Lung (tissue), 12 donors: ENCODE data around the gene ODAD4. TPM values are rescaled to one million over a fixed set of nuclear protein-coding genes. Genes with fewer than 3 reads are reported as not detected.

Source experiments
- ATAC-seq: fragments of 200-7000 bp; cut with Tn5 transposase; one replicate; pipeline ENCODE4 v1.9.1; 2020; ENCODE audit warnings: moderate number of reproducible peaks; ENCODE audit not compliant: insufficient read depth, low FRiP score
- DNase-seq, 3 donors: peaks; one replicate each; pipeline ENCODE4 v3.0.0-alpha.2; 2013 to 2017
- H3K27ac ChIP-seq, 2 donors: one replicate each; pipeline ENCODE4 v1.5.1; 2013; ENCODE audit warnings: mild to moderate bottlenecking in 2 of 2, moderate library complexity in 2 of 2, control low read depth in 1 of 2, inconsistent platforms in 1 of 2, low read depth in 1 of 2, low read length in 1 of 2
- H3K27me3 ChIP-seq, 3 donors: one replicate each; pipeline ENCODE4 v1.5.1; 2013; ENCODE audit warnings: low read length in 2 of 3; ENCODE audit not compliant: control insufficient read depth in 3 of 3, insufficient read depth in 3 of 3
- H3K36me3 ChIP-seq, 4 donors: one replicate each; pipeline ENCODE4 v1.5.1; 2013; ENCODE audit warnings: low read length in 4 of 4, mild to moderate bottlenecking in 1 of 4, moderate library complexity in 1 of 4; ENCODE audit not compliant: control insufficient read depth in 4 of 4, insufficient read depth in 4 of 4
- H3K4me1 ChIP-seq, 5 donors: one replicate each; pipeline ENCODE4 v1.5.1; 2013; ENCODE audit warnings: low read length in 5 of 5, mild to moderate bottlenecking in 2 of 5, moderate library complexity in 1 of 5; ENCODE audit not compliant: control insufficient read depth in 5 of 5, insufficient read depth in 5 of 5
- H3K4me3 ChIP-seq: one replicate; pipeline ENCODE4 v1.5.1; 2013; ENCODE audit warnings: mild to moderate bottlenecking, control low read depth, moderate library complexity
- H3K9ac ChIP-seq, 2 donors: one replicate each; pipeline ENCODE4 v1.5.1; 2013; ENCODE audit warnings: low read length in 2 of 2, control low read depth in 1 of 2; ENCODE audit not compliant: insufficient read depth in 1 of 2
- H3K9me3 ChIP-seq, 4 donors: one replicate each; pipeline ENCODE4 v1.5.1; 2013; ENCODE audit warnings: low read length in 3 of 4, mild to moderate bottlenecking in 1 of 4, moderate library complexity in 1 of 4; ENCODE audit not compliant: control insufficient read depth in 4 of 4, insufficient read depth in 3 of 4
- WGBS, 2 donors: extraction: QIAGEN DNeasy Blood & Tissue Kit; methylation state at CpG; one replicate each; pipeline ENCODE4 v1.1.7; 2013; 5-methylcytosine and 5-hydroxymethylcytosine counted together
- polyA plus RNA-seq, 2 donors: library from polyadenylated mRNA; stranded (reverse); fragments of 200-250 nt; gene quantifications; one replicate each; pipeline ENCODE4 v1.2.1, GENCODE V29; 2013
- total RNA-seq, 2 donors: library from RNA; depleted of rRNA in 1 of 2; stranded (reverse); fragments of >200 nt in 1 of 2; gene quantifications; one replicate each; pipeline ENCODE4 v1.2.1, GENCODE V29; 2014 to 2021
- TF ChIP-seq, protein P1 (sequence below): IDR thresholded peaks from 2 replicates; pipeline ENCODE4 v1.5.1; 2012; ENCODE audit warnings: mild to moderate bottlenecking; ENCODE audit errors: control extremely low read depth, extremely low read depth
- donor health status: control.
- donor health status: control.
- donor health status: Bipolar disorder and iron deficiency.
- donor health status: healthy.
- donor health status: DM: yes; HTN: yes; CAD: no.

The ODAD4 gene
- total and polyA plus RNA-seq, 4 donors, result 5.4 to 16.7 (median 9.2) TPM

DNA sequence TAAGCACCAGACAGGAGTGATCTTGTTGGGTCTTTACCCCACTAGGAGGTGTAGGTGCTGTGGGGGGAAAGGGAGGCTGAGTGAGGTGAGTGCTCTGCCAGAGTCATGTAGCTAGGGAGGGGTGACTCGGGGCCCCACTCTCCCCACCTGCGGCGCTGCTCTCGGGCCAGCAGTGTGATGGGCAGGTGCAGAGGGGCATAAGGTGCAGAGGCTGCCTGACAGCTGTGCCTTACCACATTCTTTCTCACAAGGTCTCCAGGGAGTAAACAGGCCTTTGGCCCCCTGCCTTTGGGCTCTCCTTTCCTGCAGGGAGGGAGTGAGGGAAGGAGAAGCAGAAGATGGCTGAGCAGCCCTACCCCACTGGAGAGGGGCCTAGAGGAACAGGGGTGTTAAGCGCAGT lies 31.7 kb downstream of the ODAD4 start:
- peaks cover 0 to 24% (median 3%) of the 10 kb centered on the region in 5 donors for H3K4me1 ChIP-seq
- ATAC-seq, result no peak
- no peaks in the 10 kb centered on the region for H3K9me3 ChIP-seq
- no peak overlapping the region for H3K9ac ChIP-seq
- TF ChIP-seq, protein P1, sequence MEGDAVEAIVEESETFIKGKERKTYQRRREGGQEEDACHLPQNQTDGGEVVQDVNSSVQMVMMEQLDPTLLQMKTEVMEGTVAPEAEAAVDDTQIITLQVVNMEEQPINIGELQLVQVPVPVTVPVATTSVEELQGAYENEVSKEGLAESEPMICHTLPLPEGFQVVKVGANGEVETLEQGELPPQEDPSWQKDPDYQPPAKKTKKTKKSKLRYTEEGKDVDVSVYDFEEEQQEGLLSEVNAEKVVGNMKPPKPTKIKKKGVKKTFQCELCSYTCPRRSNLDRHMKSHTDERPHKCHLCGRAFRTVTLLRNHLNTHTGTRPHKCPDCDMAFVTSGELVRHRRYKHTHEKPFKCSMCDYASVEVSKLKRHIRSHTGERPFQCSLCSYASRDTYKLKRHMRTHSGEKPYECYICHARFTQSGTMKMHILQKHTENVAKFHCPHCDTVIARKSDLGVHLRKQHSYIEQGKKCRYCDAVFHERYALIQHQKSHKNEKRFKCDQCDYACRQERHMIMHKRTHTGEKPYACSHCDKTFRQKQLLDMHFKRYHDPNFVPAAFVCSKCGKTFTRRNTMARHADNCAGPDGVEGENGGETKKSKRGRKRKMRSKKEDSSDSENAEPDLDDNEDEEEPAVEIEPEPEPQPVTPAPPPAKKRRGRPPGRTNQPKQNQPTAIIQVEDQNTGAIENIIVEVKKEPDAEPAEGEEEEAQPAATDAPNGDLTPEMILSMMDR, result no peak
- H3K27ac ChIP-seq, result no peak overlapping the region
- WGBS, 2 donors, result 85 to 91% methylated on average over 5 of the region's 5 CpGs
- no peak for DNase-seq
- no peaks in the 10 kb centered on the region for H3K27me3 ChIP-seq
- no peaks in the 10 kb centered on the region for H3K36me3 ChIP-seq
- no peak overlapping the region for H3K4me3 ChIP-seq

DNA sequence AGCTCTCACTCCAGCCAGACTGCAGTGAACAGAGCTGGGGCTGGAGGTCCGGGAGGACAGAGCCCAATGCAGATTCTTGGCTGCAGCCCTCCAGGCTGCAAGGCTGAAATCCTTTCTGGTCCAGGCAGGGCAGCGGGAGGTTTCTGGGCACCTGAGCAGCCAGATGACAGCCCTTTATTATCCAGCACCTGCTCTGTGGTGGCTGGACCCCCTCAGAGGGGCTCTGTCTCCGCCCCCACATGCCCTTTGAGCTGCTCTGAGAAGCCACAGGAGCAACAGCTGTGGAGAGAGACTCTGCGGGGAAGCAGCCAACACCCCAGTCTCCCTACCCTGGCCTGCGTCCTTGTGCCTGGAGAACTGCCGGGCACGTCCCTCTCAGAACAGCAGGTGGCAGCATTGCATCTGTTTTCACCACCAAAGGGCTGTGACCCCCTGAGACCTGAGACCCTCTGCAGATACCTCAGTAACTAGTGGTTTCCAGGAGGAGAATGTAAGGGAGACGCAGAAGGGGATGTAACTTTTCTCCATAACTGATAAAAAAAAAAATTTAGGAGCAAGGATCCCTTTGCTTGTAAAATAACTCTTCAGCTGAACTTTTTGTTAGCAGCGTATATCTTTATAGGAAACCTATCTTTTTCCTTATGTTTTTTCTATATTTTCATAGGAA lies 32.5 kb downstream of the ODAD4 start:
- Histone ChIP-seq H3K27me3 (no peaks in the 10 kb centered on the region), H3K27ac (no peak overlapping the region), H3K4me3 (no peak overlapping the region), H3K4me1 (peaks cover 0 to 32% (median 4%) of the 10 kb centered on the region in 5 donors), H3K36me3 (peaks cover 0 to 2% (median 1%) of the 10 kb centered on the region in 4 donors), H3K9ac (no peak overlapping the region), H3K9me3 (no peaks in the 10 kb centered on the region)
- ATAC-seq (no peak), DNase-seq (peak; percentile 78 to 84 (median 81))
- WGBS, 2 donors, result 25 to 29% methylated on average over 9 of the region's 9 CpGs
- TF ChIP-seq, protein P1, result peak; percentile 85

DNA sequence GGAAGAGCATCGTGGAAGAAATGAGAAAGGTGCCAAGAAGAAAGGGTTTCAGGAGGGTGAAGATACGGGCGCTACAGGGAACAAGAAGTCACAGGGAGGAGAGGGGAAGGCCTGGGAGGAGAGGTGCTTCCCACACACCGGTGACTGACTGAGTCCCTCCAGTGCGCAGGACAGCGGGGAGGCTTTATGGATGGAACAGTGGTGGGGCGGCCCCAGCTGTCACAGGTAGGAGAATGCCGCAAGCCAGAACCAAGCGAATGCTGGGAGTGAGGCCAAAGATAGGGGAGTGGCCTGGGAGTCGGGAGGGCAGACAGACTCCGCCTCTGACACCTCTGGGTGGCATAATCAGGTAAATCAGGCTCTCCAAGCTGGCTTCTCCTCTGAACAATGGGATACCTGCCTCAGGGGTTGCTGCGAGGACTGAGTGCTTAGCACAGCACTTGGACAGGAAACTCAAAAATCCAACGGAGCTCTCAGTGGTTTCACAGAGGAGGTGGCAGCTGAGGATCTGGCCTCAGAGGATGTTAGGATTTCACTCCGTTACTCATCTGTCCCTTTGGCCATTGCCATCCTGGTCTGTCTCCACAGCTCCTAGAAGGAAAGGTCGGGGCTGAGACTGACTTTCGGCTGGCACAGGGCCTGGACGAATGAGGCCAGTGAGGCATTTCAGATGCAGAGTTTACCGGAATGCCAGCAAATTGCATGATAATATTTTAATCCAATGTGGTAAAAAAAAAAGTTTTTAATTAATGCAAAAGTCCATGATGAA lies 35.5 kb downstream of the ODAD4 start:
- peak overlapping the region; percentile 44 to 89 for H3K9ac ChIP-seq
- peak; percentile 64 to 75 (median 65) for DNase-seq
- no peaks in the 10 kb centered on the region for H3K9me3 ChIP-seq
- peak overlapping the region; percentile 60 to 94 for H3K27ac ChIP-seq
- TF ChIP-seq, protein P1, result no peak
- peaks cover 0 to 18% (median 11%) of the 10 kb centered on the region in 4 donors for H3K36me3 ChIP-seq
- ATAC-seq, result peak; percentile 53
- peaks cover 0 to 34% (median 3%) of the 10 kb centered on the region in 5 donors for H3K4me1 ChIP-seq
- H3K4me3 ChIP-seq, result peak overlapping the region; percentile 38
- 3 to 6% methylated on average over 18 of the region's 18 CpGs for WGBS, 2 donors
- H3K27me3 ChIP-seq, result no peaks in the 10 kb centered on the region
